ENCODE data around the gene RAPGEFL1.
"Not testable (repeated sequence)": the region's sequence is repeated elsewhere in the genome, so short reads cannot be mapped to it uniquely, and the experiment has no call there.

Gene RAPGEFL1, protein sequence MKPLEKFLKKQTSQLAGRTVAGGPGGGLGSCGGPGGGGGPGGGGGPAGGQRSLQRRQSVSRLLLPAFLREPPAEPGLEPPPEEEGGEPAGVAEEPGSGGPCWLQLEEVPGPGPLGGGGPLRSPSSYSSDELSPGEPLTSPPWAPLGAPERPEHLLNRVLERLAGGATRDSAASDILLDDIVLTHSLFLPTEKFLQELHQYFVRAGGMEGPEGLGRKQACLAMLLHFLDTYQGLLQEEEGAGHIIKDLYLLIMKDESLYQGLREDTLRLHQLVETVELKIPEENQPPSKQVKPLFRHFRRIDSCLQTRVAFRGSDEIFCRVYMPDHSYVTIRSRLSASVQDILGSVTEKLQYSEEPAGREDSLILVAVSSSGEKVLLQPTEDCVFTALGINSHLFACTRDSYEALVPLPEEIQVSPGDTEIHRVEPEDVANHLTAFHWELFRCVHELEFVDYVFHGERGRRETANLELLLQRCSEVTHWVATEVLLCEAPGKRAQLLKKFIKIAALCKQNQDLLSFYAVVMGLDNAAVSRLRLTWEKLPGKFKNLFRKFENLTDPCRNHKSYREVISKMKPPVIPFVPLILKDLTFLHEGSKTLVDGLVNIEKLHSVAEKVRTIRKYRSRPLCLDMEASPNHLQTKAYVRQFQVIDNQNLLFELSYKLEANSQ

DNA sequence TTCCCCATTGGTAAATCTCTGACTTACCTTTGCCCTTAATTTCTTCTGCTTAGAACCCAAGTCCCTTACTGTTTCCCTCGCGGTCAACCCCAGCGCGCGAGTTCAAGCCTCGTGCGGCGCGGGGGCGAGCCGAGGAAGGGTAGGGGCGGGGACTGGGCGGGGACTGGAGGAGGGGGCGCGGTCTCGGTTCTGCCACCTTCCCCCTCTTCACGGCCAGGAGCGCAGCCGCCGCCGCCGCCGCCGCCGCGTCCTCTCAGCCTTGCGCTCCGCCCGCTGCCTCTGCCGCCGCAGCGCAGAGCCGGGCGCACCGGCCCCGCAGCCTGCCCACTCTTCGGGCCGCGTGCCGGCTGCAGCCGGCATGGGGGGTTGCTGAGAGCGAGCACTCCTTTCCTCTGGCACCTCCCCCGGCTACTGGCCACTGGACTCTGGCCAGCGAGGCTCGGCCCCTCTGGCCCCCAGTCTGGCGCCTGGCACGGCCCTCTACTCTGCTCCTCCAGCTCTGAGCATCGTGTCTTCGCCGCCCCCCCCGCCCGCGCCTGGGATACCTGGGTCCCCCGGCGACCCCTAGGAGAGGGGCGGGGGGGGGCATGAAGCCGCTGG, at the start of gene RAPGEFL1:
Gene RAPGEFL1, plus strand, starts transcription at position 196 of the 600 bp plus-strand sequence. Its CDS starts 392 bp downstream, at position 588.
- DNase-seq (ENCODE audit: low spot score), result peak; percentile 78

DNA sequence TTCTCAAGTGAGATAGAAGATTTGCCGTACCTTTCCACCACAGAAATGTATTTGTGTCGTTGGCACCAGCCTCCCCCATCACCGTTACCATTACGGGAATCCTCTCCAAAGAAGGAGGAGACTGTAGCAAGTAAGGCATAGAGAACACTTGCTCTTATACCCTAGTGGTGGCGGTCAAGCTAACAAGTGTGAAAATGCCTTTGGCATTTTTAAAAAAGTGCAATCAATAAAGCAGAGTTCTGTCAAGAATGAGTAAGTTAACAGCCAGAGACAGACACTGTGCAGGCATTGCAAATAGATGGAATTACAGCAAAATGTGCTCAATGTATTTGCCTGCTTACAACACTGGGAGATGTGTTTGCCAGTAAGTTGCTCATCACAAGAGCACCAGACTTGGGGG, 47.8 kb upstream of the RAPGEFL1 start:
- no peak for DNase-seq (ENCODE audit: low spot score)

DNA sequence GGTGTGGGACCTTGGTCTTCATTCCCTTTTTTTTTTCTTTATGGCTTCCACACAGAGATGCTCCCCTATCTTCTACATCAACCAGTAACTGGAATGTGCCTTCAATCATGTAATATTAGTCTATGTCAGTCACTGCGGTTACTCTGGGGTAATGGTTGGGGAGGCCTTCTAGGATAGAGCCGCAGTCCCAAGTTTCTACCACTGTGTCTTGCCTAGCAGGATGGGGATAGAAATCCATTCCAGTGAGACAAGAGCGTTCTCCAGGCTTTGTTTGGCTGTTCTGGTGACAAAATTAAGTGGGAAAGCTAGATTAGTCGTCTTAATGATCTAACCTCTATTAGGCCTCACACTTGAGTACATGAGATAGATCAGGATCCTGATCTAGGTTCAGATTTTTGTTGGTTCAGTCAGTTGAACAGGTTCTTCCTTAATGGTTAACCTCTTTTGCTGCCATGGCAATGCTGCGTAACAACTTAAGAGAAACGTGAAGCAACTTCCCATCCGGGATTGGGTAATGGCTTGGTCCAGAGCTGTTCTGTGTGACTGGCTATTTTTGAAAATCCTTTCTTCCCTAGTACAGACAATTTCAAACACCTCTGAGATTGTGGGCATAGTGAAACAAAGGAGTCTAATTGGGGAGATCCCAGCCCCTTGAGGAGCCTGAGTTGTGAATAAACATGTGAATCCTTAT, 46.8 kb upstream of the RAPGEFL1 start:
- no peak for DNase-seq (ENCODE audit: low spot score)

DNA sequence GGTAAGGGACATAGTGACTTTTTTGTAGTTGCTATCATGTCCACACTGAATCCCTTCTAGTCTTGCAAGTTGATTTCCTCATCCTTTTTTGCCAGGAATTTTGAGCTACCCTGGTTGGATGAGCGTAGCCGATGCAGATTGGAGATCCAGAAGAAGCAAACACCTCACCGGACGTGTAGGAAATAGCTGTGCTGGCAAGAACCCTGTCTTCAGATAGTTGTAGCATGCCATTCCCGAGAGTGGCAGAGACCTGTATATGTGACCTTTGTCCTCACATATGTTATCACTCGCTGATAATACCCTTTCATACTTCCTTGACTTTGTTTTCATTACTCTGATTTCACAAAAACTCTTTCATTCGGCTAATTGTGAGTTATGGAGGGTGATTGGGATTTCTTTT, 43.1 kb upstream of the RAPGEFL1 start:
- DNase-seq (ENCODE audit: low spot score), result no peak

DNA sequence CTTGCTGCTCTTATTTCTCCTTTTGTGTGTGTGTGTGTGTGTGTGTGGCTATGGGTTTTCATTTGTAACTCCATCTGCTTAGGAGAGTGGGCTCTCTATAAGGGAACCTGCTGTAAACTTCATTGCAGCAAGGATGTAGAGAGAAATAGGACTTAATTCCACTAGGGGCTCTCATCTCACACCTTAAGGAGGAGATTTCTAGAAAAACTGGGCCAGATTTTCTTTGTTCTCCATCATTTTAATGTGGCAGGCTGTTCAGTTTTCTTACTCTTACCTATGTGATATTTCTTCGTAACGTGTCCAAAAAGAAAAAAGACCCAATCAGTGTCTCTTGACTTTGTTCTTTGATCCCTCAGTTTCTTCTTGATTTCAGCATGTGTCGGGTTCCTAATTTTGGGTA, 41.5 kb upstream of the RAPGEFL1 start:
- DNase-seq (ENCODE audit: low spot score), result no peak

DNA sequence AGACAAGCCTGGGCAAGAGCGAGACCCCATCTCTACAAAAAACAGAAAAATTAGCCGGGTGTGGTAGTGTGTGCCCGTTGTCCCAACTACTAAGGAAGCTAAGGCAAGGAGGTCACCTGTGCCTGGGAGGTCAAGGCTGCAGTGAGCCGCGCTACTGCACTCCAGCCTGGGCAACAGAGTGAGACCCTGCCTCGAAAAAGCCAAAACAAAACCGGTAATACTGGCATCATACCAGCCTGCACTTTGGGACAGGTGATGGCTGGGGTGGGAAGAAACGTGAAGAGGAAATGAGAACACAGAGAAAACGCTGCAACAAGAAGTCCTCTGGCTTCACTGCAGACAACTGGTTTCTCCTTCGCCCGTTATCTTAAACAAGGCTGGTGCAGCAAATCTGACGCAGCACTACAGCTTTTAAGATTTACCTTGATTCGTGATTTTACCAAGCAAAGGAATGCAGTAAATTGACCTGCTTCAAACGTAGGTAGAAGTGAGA, 37.7 kb upstream of the RAPGEFL1 start:
- no peak for DNase-seq (ENCODE audit: low spot score)

DNA sequence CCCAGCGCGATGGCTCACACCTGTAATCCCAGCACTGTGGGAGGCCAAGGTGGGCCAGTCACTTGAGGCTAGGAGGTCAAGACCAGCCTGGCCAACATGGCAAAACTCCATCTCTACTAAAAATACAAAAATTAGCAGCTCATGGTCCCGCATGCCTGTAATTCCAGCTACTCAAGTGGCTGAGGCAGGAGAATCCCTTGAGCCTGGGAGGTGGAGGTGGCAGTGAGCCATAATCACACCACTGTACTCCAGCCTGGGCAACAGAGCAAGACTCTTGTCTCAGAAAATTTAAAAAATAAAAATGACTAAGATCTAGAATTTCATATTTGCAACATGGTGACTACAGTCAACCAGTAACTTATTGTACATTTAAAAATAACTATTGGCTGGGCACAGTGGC, 34.1 kb upstream of the RAPGEFL1 start:
- DNase-seq (ENCODE audit: low spot score), result not testable (repeated sequence)

DNA sequence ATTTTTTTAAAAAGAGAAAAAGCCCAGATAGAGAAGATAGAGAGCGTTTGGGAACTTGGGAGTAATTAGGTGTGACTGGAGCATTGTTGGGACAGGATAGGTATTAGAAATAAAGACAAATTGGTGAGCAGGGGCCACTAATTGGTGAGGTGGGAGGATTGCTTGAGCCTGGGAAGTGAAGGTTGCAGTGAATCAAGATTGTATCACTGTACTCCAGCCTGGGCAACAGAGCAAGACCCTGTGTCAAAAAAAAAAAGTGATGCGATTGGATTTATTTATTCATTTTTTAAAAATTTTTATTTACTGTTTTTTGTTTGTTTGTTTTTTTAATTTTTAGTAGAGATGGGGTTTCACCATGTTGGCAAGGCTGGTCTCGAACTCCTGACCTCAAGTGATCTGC, 31.8 kb upstream of the RAPGEFL1 start:
- DNase-seq (ENCODE audit: low spot score), result no peak

DNA sequence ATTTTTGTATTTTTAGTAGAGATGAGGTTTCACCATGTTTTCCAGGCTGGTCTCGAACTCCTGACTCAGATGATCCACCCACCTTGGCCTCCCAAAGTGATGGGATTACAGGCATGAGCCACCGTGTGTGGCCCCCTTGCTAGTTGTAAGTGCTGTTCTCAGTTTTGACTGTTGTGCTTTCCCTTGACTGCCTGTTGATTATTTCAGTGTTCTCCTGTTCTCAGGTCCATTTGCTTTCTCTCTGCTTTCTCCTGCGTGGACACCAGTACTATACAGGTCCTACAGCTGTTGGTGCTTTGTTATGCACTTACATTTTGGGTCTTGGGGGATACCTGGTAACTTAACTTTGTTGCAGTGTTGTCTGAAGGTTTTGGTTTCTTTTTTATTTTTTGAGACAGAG, 28.7 kb upstream of the RAPGEFL1 start:
- DNase-seq (ENCODE audit: low spot score), result no peak

DNA sequence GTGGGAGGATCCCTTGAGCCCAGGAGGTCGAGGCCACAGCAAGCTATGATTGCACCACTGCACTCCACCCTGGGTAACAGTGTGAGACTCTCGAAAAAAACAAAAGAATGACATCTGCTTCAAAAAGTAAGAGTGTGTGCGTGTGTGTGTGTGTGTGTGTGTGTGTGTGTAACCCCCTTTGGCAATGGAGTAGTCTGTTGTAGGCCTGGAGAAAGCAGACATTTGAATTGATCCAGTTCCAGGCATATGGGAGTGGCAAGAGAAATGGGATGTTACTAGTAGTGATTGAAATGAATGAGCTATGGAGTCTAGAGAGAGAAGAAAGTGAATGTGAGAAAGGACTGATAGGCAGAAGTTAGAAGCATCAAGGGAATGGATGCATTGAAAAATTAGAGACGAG, 27.0 kb upstream of the RAPGEFL1 start:
- no peak for DNase-seq (ENCODE audit: low spot score)

DNA sequence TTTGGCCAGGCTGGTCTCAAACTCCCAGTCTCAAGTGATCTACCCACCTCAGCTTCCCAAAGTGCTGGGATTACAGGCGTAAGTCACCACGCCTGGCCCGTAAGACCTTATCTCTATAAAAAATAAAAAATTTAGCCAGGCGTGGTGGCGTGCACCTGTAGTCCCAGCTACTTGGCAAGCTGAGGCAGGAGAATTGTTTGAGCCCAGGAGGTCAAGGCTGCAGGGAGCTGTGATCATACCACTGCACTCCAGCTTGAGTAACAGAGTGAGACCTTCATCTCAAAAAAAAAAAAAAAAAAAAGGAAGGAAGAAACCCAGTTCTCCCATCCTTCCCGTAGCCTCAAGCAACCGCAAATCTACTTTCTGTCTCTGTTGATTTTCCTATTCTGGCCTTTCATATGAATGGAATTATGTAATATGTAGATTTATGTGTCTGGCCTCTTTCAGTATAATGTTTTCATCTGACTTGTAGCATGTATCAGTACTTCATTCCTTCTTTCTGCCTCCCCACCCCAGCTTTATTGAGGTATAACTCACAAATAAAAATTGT, 25.8 kb upstream of the RAPGEFL1 start:
- no peak for DNase-seq (ENCODE audit: low spot score)

DNA sequence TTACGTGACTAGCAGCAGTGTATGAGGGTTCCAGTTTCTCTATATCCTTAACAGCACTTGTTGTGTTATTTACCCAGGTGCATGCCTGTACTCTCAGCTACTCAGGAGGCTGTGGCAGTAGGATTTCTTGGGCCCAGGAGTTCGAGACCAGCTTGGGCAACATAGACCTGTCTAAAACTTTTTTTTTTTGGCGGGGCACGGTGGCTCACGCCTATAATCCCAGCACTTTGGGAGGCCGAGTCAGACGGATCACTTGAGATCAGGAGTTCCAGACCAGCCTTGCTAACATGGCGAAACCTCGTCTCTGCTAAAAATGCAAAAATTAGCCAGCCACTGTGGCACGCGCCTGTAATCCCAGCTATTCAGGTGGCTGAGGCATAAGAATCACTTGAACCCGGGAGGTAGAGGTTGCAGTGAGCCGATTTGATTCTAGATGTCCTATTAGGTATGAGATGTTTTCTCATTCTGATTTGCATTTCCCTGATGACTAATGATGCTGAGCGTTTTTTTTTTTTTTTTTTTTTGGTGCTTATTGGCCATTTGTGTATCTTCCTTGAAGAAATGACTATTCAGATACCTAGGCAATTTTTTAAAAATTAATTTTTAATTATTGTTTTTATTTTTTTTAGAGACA, 23.6 kb upstream of the RAPGEFL1 start:
- no peak for DNase-seq (ENCODE audit: low spot score)

DNA sequence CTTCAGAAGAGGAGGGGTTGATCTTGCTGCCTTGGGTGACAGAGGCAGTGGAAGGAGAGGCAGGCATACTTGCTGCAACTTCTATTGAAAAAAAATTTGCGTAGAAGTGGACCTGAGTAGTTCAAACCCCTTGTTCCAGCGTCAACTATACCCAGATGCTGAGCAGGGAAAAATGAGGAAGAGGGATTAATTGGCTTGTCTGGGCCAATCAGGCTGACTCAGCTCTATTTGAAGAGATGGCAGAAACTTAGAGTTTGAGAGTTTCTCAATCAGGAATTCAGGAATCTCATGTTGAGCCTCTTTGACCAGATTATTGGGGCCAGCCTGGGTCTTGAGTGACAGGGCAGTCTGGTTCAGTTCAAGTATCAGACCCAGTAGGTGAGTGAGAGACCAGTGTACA, 19.3 kb upstream of the RAPGEFL1 start:
- DNase-seq (ENCODE audit: low spot score), result no peak

DNA sequence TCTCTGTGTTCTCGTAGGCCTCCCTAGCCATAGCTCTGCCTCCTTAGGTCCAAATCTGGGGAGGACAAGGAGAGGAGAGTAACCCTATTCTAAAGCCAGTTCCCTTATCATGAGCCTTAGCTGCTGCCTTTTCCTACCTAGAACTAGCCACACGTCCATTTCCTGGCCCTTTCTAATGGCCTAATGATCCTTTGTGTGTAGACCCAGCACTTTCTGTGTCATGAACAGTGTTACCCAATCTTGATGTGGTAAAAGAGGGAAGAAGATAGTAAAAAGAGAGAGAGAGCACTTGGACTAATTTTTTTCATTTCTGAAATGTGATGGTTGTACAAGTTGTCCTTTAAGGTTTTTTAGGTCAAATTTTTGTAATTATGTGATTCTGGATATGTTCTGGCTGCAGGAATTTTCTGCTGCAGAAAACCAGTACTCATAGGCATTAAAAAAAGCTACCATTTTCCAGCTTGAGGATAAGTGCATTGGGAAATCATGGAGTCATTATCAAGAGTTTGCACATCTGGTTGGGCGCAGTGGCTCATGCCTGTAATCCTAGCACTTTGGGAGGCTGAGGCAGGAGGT, 18.7 kb upstream of the RAPGEFL1 start:
- no peak for DNase-seq (ENCODE audit: low spot score)

DNA sequence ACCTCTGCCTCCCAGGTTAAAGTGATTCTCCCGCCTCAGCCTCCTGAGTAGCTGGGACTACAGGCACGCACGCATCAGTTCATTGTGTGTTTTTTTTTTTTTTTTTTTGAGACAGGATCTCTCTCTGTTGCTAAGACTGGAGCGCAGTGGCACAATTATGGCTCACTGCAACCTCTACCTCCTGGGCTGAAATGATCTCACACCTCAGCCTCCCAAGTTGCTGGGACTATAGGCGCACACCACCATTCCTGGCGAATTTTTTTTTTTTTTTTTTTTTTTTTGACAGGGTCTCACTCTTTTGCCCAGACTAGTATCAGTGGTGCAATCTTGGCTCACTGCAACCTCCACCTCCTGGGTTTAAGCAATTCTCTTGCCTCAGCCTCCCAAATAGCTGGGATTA, 17.8 kb upstream of the RAPGEFL1 start:
- no peak for DNase-seq (ENCODE audit: low spot score)

DNA sequence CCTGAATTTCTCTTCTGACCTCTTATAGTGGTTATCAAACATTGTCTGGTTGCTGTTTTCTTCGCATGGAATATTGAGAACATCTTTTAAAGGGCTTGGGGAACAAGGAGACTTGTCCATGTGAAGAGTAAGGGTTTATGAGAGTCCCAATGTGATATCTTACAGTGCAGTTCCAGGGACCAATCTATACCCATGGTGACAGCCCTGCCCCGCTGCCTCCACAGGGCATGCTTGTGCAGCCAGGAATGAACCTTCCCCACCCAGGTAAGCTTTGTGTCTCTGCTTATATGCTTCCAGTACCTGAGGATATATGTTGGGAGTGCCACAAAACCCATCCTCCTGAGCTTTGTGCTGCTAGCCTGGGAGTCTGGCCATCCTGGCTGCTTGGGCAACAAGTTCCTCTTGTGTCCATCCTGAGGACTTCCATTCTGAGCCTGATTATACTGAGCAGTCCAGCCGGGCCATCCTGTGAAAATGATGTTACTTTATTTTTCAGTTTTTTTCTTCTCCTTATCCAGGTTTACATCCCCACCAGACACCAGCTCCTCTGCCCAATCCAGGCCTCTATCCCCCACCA, 9.5 kb upstream of the RAPGEFL1 start:
- no peak for DNase-seq (ENCODE audit: low spot score)

DNA sequence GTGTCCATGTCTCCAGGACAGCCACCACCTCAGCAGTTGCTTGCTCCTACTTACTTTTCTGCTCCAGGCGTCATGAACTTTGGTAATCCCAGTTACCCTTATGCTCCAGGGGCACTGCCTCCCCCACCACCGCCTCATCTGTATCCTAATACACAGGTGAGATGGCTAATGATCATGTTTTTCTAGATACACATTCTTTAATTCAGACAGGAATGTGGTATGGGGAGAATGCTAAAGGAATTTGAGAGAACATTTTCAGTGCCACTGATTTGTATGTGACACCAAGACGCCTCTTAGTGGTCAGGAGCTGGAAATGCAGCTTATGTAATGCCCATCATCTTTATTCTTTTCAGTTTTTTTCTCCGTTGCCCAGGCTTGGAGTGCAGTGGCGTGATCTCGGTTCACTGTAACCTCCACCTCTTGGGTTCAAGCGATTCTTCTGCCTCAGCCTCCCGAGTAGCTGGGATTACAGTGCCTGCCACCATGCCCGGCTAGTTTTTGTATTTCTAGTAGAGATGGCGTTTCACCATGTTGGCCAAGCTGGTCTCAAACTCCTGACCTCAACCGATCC, 8.9 kb upstream of the RAPGEFL1 start:
- peak; percentile 83 for DNase-seq (ENCODE audit: low spot score)

DNA sequence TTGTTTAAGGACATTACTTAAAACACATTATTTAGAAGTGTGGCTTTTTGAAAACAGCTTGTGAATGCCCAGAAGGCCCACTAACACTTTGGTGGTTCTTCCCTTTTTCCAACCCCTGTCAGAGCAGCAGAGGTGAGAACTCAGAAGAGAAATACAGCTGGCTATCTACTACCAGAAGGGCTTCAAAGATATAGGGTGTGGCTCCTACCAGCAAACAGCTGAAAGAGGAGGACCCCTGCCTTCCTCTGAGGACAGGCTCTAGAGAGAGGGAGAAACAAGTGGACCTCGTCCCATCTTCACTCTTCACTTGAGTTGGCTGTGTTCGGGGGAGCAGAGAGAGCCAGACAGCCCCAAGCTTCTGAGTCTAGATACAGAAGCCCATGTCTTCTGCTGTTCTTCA, 6.9 kb upstream of the RAPGEFL1 start:
- no peak for DNase-seq (ENCODE audit: low spot score)

DNA sequence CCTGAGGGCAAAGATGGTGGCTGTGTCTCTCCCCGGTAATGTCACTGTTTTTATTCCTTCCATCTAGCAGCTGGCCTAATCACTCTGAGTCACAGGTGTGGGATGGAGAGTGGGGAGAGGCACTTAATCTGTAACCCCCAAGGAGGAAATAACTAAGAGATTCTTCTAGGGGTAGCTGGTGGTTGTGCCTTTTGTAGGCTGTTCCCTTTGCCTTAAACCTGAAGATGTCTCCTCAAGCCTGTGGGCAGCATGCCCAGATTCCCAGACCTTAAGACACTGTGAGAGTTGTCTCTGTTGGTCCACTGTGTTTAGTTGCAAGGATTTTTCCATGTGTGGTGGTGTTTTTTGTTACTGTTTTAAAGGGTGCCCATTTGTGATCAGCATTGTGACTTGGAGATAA, 5.5 kb upstream of the RAPGEFL1 start:
- DNase-seq (ENCODE audit: low spot score), result no peak

DNA sequence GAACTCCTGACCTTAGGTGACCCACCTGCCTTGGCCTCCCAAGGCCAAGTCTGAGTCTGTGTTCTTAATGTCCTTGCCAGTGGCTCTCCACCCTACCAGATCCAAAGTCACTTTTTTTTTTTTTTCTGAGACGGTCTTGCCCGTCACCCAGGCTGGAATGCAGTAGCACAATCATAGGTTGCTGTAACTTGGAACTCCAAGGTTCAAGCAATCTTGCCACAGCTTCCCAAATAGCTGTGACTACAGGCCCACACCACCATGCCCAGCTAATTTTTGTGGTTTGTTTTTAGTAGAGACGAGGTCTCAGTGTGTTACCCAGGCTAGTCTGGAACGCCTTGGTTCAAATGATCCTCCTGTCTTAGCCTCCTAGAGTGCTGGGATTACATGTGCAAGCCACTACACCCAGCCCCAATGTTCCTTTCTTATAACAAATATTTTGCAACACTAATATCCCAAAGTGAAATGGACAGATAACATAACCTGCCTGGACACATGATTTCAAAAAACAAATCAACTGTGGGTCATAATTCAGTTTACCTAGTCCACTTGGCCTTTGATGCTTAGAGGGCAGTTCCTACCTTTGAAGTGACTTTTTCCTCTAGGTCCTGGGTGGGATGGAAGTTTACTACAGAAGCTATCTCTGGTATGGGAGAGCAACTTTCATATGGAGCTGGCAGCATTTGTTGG, 4.0 kb upstream of the RAPGEFL1 start:
- DNase-seq (ENCODE audit: low spot score), result no peak
